ENCODE measurements around the gene ALKAL2.

Gene ALKAL2

DNA sequence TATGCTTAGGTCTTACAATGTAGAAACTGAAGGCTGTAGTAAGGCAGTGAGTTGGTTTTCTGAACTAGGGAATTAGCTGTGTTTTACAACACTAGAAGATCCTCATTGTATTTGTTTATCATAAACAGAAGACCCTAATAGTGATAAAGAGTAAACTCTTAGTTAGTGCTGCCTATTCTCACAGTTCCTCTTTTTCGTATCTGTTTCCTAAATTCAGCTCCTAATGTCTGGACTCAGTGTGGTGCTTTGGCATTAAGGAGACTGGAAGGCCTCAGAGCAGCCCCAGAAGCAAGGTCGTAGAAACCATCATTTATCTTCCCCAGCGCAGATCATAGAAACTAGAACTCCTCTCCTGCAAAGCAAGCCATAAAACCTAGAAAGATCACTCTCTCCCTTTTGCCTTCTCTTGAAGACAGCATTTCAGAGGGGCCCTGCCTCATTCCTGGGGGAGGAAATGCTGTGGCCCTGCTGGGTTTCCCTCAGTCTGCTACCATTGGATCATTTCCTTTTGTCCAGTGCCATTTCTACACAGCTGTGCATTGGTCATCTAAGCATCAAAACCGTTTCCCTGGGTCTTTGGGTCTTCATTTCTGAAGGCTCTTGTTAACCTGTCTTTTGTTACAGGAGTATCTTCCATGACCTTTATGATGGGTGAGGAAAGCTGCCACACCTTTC is 18.4 kb downstream of the ALKAL2 start:
- DNase-seq, result no peak

GRCh38 chr2:268323-268722 is 19.6 kb downstream of the ALKAL2 start:
- DNase-seq, result no peak

- peak; percentile 96 for DNase-seq
Measured at GRCh38 chr2:264493-265468, 23.1 kb downstream of the ALKAL2 start, which contains the start of gene ACP1. TSS of gene ACP1 (plus strand) at chr2:264947. CDS start at chr2:264965, 18 bp downstream.

GRCh38 chr2:263774-264492 is 24.0 kb downstream of the ALKAL2 start, which contains the start of gene SH3YL1:
TSS of gene SH3YL1 (minus strand) at chr2:264032. CDS start at chr2:263984, 48 bp downstream.
- peak; percentile 59 for DNase-seq

- no peak for DNase-seq
Measured at GRCh38 chr2:263022-263738, 24.7 kb downstream of the ALKAL2 start.

- no peak for DNase-seq
Measured at GRCh38 chr2:262117-262516, 25.8 kb downstream of the ALKAL2 start.

DNA sequence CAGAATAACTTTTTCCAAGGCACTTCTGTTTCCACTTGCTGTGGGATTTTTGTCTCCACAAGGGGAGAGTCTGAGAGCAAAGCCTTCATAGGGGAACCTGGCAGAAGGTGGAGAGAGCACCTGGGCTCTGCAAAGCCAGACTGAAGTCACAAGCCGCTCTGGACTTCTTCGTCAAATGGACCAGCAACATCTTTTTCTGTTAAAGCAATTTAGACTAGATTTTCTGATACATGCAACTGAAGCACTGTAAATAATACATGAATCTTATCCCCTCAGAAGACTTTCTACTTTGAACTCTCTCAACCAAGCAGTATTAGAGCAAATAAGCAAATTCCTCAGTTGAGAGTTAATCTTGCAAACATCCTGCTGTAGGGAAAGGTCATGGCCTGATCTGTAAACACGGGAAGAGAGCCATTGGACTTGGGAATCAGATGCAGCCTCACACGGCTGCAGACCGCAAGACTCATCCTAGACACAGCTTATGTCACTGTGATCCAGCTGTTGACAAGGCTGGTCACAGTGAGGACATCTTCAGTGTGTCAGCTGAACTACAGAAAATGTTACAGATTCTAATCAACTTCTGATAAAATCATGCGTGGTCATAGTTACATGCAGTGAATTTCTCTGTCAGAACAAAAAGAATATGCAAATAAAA is 27.3 kb downstream of the ALKAL2 start:
- no peak for DNase-seq

DNA sequence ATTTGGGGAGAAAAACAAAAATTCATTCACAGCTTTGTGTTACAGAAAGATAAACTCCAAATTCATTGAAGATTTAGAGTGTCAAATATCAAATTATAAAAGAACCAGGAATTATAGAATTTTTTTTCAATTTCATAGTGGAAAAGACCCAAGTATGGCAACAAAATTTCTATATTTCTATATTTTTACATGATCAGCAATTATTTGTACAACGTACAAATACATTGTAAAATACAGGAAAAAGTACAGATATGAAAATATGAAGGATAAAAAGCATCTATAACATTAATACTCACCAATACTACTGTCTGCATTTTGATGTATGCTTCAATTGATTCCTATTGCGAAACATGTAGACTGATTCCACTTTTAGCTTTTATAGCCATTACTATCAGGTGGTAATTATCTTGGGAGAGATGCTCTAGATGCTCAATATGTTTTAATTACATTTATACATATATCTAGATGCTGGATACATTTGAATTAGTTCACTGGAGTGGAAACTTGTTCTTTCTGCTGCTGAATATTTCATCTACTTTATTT is 28.0 kb downstream of the ALKAL2 start:
- no peak for DNase-seq

- no peak for DNase-seq
Measured at GRCh38 chr2:258933-259332, 29.0 kb downstream of the ALKAL2 start.

- no peak for DNase-seq
Measured at GRCh38 chr2:257842-258241, 30.0 kb downstream of the ALKAL2 start.

DNA sequence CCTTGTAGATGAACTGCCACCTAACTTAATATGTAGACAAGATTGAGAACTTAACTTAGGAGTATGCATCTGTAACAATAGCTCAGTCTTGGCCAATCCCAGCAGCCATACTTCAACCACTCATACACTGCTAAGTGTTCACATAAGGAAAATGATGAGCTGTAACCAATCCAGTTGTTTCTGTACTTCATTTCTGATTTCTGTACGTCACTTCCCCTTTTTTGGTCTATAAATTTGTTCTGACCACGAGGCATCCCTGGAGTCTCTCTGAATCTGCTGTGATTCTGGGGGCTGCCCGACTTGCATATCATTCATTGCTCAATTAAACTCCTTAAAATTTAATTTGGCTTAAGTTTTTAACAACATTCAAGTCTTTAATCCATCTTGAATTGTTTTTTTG is 30.5 kb downstream of the ALKAL2 start:
- DNase-seq, result no peak

DNA sequence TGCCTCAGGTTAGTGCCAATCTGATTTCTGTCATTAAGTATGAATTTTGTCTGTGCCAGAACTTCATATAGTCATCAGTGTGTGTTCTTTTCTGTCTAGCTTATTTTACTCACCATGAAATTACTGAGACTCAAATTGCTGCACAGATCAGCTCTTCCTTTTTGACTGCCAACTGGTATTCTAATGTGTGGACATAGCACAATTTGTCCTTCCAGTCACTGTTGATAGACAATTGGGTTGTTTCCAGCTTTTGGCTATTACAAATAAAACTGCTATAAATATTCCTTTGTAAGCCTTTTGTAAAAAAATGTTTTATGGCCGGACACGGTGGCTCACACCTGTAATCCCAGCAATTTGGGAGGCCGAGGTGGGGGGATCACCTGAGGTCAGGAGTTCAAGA is 31.8 kb downstream of the ALKAL2 start:
- no peak for DNase-seq

DNA sequence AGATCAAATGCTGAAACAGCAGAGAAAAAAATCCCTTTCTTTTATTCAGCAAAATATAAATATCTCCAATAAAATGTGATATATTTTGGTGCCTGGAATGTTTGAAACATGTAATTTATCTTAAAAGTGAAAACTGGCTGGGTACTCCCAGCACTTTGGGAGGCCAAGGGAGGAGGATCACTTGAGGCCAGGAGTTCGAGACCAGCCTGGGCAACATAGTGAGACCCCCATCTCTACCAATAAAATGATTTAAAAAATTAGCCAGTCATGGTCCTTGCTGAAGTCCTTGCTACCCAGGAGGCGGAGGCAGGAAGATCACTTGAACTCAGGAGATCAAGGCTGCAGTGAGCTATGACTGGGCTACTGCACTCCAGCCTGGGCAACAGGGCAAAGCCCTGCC is 32.7 kb downstream of the ALKAL2 start:
- DNase-seq, result no peak

GRCh38 chr2:254241-254640 is 33.6 kb downstream of the ALKAL2 start:
- DNase-seq, result no peak

- no peak for DNase-seq
Measured at GRCh38 chr2:253202-253638, 34.7 kb downstream of the ALKAL2 start.

- no peak for DNase-seq
Measured at GRCh38 chr2:252001-252602, 35.8 kb downstream of the ALKAL2 start.

- no peak for DNase-seq
Measured at GRCh38 chr2:249538-250042, 38.3 kb downstream of the ALKAL2 start.

GRCh38 chr2:248724-249123 is 39.2 kb downstream of the ALKAL2 start:
- no peak for DNase-seq

GRCh38 chr2:246489-247144 is 41.3 kb downstream of the ALKAL2 start:
- DNase-seq, result no peak

DNA sequence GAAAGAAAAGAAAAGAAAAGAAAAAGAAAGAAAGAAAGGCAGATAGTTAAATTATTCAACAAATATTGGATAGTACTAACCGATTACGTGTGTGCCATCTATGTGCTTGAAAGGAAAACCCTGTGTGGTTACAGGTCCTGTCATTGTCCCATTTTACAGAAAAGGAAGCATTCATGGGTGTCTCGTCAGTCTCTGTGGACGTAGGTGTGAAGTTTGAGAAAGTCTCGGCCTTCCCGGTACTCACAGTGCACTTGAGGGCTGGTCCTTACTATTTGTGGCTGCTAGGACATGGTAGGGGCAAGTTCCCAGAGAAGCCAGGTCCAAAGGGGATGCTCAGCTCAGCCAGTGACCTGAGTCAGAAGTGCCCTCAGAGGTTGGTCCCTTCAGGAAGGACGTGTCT is 43.3 kb downstream of the ALKAL2 start:
- DNase-seq, result no peak

Data from CD4-positive, alpha-beta T cell treated with Interleukin-15 for 1 hour (primary cell).